Vagina (tissue), 2 donors: Measurements from ENCODE around the gene LPO.

Source experiments
- POLR2A ChIP-seq, 2 donors: fragments of 450-650 bp; IDR thresholded peaks; one replicate each; pipeline ENCODE4 v1.6.1; 2017; ENCODE audit warnings: antibody characterized with exemption in 2 of 2, mild to moderate bottlenecking in 2 of 2, moderate library complexity in 2 of 2
- POLR2AphosphoS5 ChIP-seq, 2 donors: sonication (generic); formaldehyde crosslinking; IDR thresholded peaks; one replicate each; pipeline ENCODE4 v1.9.0; 2017; ENCODE audit warnings: antibody characterized with exemption in 2 of 2, mild to moderate bottlenecking in 2 of 2, low read depth in 1 of 2; ENCODE audit not compliant: insufficient read depth in 1 of 2
- TF ChIP-seq, protein P1 (sequence below), 3 experiments: fragments of 450-650 bp in 2 of 3; fragments of 200-600 bp in 1 of 3; sonication (generic) in 1 of 3; IDR thresholded peaks; one replicate each; pipeline ENCODE4 v1.5.1; 2017 to 2019; ENCODE audit warnings: antibody characterized with exemption in 3 of 3, mild to moderate bottlenecking in 2 of 3, moderate library complexity in 2 of 3

DNA sequence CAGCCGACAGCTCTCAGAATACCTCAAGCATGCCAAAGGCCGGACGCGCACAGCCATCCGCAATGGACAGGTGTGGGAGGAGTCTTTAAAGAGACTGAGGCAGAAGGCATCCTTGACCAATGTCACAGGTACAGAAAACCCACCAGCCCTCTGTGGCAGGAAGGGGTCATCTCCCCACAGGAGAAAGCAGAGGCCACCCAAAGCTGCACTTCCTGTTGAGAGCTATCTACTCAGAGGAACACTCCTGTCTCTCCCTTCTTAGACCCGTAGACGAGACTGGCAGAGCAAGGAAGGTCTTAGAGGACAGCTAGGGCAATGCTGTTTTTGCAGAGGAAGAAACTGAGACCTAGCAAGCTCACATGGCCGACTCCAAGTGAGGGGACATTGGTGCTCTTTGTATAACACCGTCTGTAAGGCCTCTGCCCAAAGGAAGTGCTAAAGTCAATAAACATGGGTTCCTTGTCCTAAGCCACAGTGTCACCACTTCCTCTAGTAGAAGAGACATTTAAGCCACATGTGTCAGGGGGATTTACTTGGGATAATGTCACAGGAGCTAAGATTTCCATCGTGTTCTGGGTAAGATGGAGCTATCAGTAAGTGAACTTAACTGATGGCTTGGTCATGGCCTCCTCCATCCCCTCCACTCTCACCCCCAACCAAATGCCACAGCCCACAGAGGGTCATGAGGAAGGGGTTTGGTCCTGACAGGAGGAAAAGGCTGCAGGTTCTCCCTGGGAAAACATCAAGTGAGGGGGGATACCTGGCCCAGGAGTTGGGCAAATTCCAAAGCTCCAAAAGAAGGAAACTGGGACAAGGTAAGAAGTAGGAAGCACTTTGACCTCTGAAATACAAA, 9.4 kb downstream of the LPO start:
- TF ChIP-seq, protein P1, sequence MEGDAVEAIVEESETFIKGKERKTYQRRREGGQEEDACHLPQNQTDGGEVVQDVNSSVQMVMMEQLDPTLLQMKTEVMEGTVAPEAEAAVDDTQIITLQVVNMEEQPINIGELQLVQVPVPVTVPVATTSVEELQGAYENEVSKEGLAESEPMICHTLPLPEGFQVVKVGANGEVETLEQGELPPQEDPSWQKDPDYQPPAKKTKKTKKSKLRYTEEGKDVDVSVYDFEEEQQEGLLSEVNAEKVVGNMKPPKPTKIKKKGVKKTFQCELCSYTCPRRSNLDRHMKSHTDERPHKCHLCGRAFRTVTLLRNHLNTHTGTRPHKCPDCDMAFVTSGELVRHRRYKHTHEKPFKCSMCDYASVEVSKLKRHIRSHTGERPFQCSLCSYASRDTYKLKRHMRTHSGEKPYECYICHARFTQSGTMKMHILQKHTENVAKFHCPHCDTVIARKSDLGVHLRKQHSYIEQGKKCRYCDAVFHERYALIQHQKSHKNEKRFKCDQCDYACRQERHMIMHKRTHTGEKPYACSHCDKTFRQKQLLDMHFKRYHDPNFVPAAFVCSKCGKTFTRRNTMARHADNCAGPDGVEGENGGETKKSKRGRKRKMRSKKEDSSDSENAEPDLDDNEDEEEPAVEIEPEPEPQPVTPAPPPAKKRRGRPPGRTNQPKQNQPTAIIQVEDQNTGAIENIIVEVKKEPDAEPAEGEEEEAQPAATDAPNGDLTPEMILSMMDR (IDR thresholded peaks at IDR 0.05), result no peak
- TF ChIP-seq POLR2A (IDR thresholded peaks at IDR 0.05), result no peak
- no peak for TF ChIP-seq POLR2AphosphoS5 (IDR thresholded peaks at IDR 0.05; ENCODE audit: insufficient read depth in 1 of 2, low read depth in 1 of 2)
